ENCODE data around the gene TBC1D16.
"Not testable (repeated sequence)": the region's sequence is repeated elsewhere in the genome, so short reads cannot be mapped to it uniquely, and the experiment has no call there.

- TF ChIP-seq EZH2phosphoT487 (IDR thresholded peaks at IDR 0.05; ENCODE audit: insufficient read depth, low read depth); EZH2 (IDR thresholded peaks at IDR 0.05; ENCODE audit: insufficient read depth, poor library complexity, severe bottlenecking): not testable (repeated sequence)
Measured at GRCh38 chr17:79962467-79962866, 73.2 kb downstream of the TBC1D16 start.

Data from GM23248 (cell line).